Measurements from ENCODE around the gene MUSK.

The MUSK gene

DNA sequence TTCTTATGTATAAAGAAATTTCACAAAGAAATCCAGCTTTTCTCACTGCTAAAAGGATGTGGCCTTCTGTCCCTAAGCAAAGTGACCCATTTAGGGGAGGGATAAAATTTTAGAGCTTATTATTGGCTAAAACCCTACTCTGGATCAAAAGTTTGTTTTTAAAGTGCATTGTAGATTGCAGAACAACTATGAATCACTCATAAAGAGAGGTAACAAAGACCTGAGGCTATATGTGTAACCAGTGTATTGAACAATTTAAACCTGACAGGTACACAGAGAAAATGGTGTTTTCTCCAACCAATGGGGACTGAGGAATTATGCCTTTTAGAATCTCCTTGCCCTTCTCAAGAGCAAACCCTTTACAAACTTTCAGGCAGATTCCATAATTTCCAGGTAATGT is 86.6 kb downstream of the MUSK start:
- H3K4me1 ChIP-seq: peaks cover 20% of the 10 kb centered on the region
- no peak for TF ChIP-seq CTCF (IDR thresholded peaks at IDR 0.05; ENCODE audit: low read depth, low read length)
- H3K36me3 ChIP-seq: no peaks in the 10 kb centered on the region
- H3K27me3 ChIP-seq: no peaks in the 10 kb centered on the region
- DNase-seq: no peak
- no peak overlapping the region for H3K4me3 ChIP-seq (ENCODE audit: low read depth, low read length)
- peaks cover 3% of the 10 kb centered on the region; the same call in 1 of the 2 replicates for H3K9me3 ChIP-seq

DNA sequence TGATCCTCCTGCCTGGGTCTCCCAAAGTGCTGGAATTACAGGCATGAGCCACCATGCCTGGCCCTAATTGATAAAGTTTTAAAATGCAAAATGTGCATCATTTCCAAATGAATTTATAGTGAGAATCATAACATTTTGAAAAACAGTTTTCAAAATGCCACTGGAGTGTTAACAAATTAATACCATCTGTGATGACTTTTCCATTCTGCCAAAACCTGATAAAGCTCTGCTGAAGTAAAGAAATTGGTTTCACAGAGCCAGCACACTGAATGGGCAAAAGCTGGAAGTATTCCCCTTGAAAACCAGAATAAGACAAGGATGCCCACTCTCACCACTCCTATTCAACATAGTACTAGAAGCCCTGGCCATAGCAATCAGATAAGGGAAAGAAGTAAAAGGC is 89.6 kb downstream of the MUSK start:
- H3K27me3 ChIP-seq: no peaks in the 10 kb centered on the region

DNA sequence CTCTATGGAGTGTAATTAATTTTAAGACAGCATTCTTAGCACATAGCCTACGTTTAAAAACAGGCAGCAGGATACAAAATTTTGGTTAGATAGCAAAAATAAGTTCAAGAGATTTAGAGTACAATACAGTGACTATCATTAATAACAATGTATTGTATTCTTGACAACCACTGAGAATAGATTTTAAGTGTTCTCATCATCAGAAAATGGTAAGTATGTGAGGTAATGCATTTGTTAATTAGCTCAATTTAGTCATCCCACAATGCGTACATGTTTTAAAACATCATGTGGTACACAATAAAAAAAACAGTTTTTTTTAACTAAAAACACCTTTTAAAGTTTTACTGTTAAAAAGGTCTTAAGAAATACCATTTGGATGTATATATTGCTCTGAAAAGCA is 94.2 kb downstream of the MUSK start:
- Histone ChIP-seq H3K9me3 (peaks cover 3% of the 10 kb centered on the region; the same call in 1 of the 2 replicates), H3K4me1 (no peaks in the 10 kb centered on the region), H3K4me3 (ENCODE audit: low read depth, low read length) (no peak overlapping the region), H3K36me3 (no peaks in the 10 kb centered on the region), H3K27me3 (no peaks in the 10 kb centered on the region)
- no peak for DNase-seq
- TF ChIP-seq CTCF (IDR thresholded peaks at IDR 0.05; ENCODE audit: low read depth, low read length): no peak

More for the DNA sequence above, 89.6 kb downstream of the MUSK start:
- no peak for DNase-seq
- no peak overlapping the region for H3K4me3 ChIP-seq (ENCODE audit: low read depth, low read length)
- peaks cover 3% of the 10 kb centered on the region; the same call in 1 of the 2 replicates for H3K9me3 ChIP-seq
- H3K36me3 ChIP-seq: no peaks in the 10 kb centered on the region
- TF ChIP-seq CTCF (IDR thresholded peaks at IDR 0.05; ENCODE audit: low read depth, low read length): no peak
- H3K4me1 ChIP-seq: peaks cover 13% of the 10 kb centered on the region; the same call in 1 of the 2 replicates

DNA sequence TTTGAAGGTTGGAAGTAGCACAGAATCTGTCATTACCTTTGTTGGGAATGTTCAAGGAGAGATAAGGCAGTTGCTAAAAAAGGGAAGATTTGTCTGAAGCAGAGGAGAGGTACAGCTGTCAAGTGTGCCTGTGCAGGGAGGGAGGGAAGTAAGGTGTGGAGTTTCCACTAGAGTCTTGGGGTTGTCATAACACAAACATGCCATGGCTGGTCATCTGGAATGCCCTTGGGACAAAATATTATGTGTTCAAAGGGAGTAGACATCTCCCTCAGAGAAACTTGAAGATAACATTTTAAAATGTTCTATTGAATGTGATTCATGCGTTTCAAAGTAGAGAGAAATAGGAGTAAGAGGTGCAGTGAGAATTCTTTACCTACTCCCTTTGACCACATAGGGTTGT is 95.0 kb downstream of the MUSK start:
- Histone ChIP-seq H3K4me3 (ENCODE audit: low read depth, low read length) (no peak overlapping the region), H3K4me1 (no peaks in the 10 kb centered on the region), H3K36me3 (no peaks in the 10 kb centered on the region), H3K9me3 (peaks cover 3% of the 10 kb centered on the region; the same call in 1 of the 2 replicates), H3K27me3 (no peaks in the 10 kb centered on the region)
- no peak for TF ChIP-seq CTCF (IDR thresholded peaks at IDR 0.05; ENCODE audit: low read depth, low read length)
- no peak for DNase-seq

DNA sequence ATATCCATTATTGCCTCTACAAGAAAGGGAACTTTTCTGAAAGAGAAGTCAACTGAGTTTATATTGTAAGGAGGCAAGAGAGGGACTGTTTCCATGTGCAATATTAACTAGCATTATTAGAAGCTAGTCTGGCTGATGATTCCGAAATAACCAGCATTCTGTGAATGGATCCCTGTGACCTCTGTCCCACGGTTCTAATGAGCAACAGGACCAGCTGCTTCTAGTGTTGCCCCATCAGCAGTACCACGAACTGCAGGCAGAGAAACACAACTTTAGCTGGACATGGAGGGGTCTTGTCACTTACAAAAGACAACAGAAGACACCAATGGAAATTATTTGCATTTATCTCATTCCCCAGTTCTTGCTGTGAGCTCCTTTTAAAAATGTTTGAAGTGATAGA is 95.4 kb downstream of the MUSK start:
- no peak for DNase-seq
- Histone ChIP-seq H3K9me3 (peaks cover under 1% of the 10 kb centered on the region; the same call in 1 of the 2 replicates), H3K36me3 (no peaks in the 10 kb centered on the region), H3K4me3 (ENCODE audit: low read depth, low read length) (no peak overlapping the region), H3K4me1 (no peaks in the 10 kb centered on the region), H3K27me3 (no peaks in the 10 kb centered on the region)
- TF ChIP-seq CTCF (IDR thresholded peaks at IDR 0.05; ENCODE audit: low read depth, low read length): no peak

- Histone ChIP-seq H3K27me3 (no peaks in the 10 kb centered on the region), H3K4me1 (peaks cover 4% of the 10 kb centered on the region; the same call in 1 of the 2 replicates), H3K9me3 (no peaks in the 10 kb centered on the region), H3K36me3 (no peaks in the 10 kb centered on the region), H3K4me3 (ENCODE audit: low read depth, low read length) (no peak overlapping the region)
- TF ChIP-seq CTCF (IDR thresholded peaks at IDR 0.05; ENCODE audit: low read depth, low read length): no peak
- DNase-seq: no peak
Observed at GRCh38 chr9:110765926-110766325, 97.3 kb downstream of the MUSK start.

All from BE2C (cell line).